Activated CD4-positive, alpha-beta T cell treated with anti-CD3 and anti-CD28 coated beads for 36 hours (primary cell): ENCODE measurements around the gene CYP4V2. TPM values are rescaled to one million over a fixed set of nuclear protein-coding genes. Genes with fewer than 3 reads are reported as not detected.

Source experiments
- ATAC-seq: fragments of 200-7000 bp; cut with Tn5 transposase; one replicate; pipeline ENCODE4 v1.10.0; 2021; ENCODE audit warnings: mild to moderate bottlenecking, moderate library complexity
- CTCF ChIA-PET: fragments of 350-600 bp; sonication (Branson Sonifier 250); formaldehyde crosslinking; loops from one replicate; lab custom pipeline; 2021; ENCODE audit warnings: antibody characterized with exemption; lab: Charles Lee
- POLR2A ChIA-PET: fragments of 350-600 bp; sonication (Branson Sonifier 250); formaldehyde crosslinking; loops from one replicate; lab custom pipeline; 2021; ENCODE audit warnings: antibody characterized with exemption, inconsistent platforms; lab: Charles Lee
- DNase-seq: peaks from one replicate; pipeline ENCODE4 v3.0.0-alpha.2; 2020
- H3K27ac Mint-ChIP-seq: one replicate; pipeline ENCODE4 v1.8.0; 2021; ENCODE audit warnings: mixed read lengths
- H3K27me3 Mint-ChIP-seq: one replicate; pipeline ENCODE4 v1.8.0; 2021; ENCODE audit warnings: mixed read lengths
- H3K36me3 Mint-ChIP-seq: one replicate; pipeline ENCODE4 v1.8.0; 2021; ENCODE audit warnings: low read depth, mixed read lengths
- H3K4me1 Mint-ChIP-seq: one replicate; pipeline ENCODE4 v1.8.0; 2021; ENCODE audit warnings: mixed read lengths
- H3K4me3 Mint-ChIP-seq: one replicate; pipeline ENCODE4 v1.8.0; 2021; ENCODE audit warnings: mild to moderate bottlenecking, moderate library complexity, mixed read lengths
- H3K9me3 Mint-ChIP-seq: one replicate; pipeline ENCODE4 v1.8.0; 2021; ENCODE audit warnings: low read depth, mixed read lengths
- intact Hi-C, 2 experiments: fragments of 100-400 bp; cut with DNase I in 1 of 2; cut with micrococcal nuclease in 1 of 2; formaldehyde crosslinking; loops; one replicate each; pipeline versions ENCODE4 v1.14.2 to v1.15.1; 2022 to 2024; cut with DNase I, micrococcal nuclease
- total RNA-seq, 2 experiments: library from RNA; stranded (reverse); gene quantifications; one replicate each; pipeline ENCODE4 v1.2.3, GENCODE V29; 2021

CYP4V2 gene
- total RNA-seq, 2 experiments from 2014 or later: 4.1 to 4.5 TPM

DNA sequence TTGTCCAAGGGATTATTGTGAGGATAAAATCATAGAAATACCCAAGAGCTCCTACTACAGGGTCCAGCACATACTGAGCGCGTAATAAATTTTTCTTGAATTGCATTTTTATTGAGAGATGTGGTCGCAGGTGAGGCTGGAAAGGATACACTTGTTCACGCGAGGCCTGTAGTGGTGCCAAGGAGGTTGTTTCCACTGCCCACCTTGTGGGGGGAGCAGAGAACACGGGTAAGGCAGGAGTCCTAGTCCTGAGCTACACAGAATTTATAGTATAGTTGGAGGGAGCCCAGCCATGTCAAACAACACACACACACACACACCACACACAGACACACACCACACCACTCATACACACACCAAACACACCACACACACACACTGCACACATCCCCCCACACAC, 31.8 kb upstream of the CYP4V2 start:
- ATAC-seq: no peak
- no peak overlapping the region for H3K27ac Mint-ChIP-seq
- intact Hi-C loops: no loop called here
- CTCF ChIA-PET: no interaction called here
- peaks cover 4% of the 10 kb centered on the region for H3K4me1 Mint-ChIP-seq
- no peak overlapping the region for H3K4me3 Mint-ChIP-seq
- POLR2A ChIA-PET: no interaction called here
- no peaks in the 10 kb centered on the region for H3K9me3 Mint-ChIP-seq
- H3K36me3 Mint-ChIP-seq: no peaks in the 10 kb centered on the region
- no peak for DNase-seq
- peaks cover 4% of the 10 kb centered on the region for H3K27me3 Mint-ChIP-seq

- Mint-ChIP-seq H3K4me1 (peaks cover 4% of the 10 kb centered on the region), H3K27ac (no peak overlapping the region), H3K9me3 (no peaks in the 10 kb centered on the region), H3K4me3 (no peak overlapping the region), H3K36me3 (no peaks in the 10 kb centered on the region), H3K27me3 (peaks cover 3% of the 10 kb centered on the region)
- intact Hi-C loops: no loop called here
- ATAC-seq (peak; percentile 91), DNase-seq (peak; percentile 61)
- POLR2A ChIA-PET: no interaction called here
- CTCF ChIA-PET: interaction anchor here (0.9 to 1.8 kb wide), 3 partner anchors 23 to 88 kb away, joined by 4 to 6 read pairs (median 4); no protein-coding TSS in a partner anchor
Measured at GRCh38 chr4:186161138-186161537, 30.2 kb upstream of the CYP4V2 start.

- H3K9me3 Mint-ChIP-seq: no peaks in the 10 kb centered on the region
- DNase-seq: no peak
- no peaks in the 10 kb centered on the region for H3K36me3 Mint-ChIP-seq
- H3K4me1 Mint-ChIP-seq: no peaks in the 10 kb centered on the region
- intact Hi-C loops: no loop called here
- no peak overlapping the region for H3K4me3 Mint-ChIP-seq
- CTCF ChIA-PET: no interaction called here
- H3K27ac Mint-ChIP-seq: no peak overlapping the region
- no peak for ATAC-seq
- POLR2A ChIA-PET: no interaction called here
- peaks cover 3% of the 10 kb centered on the region for H3K27me3 Mint-ChIP-seq
Measured at GRCh38 chr4:186166852-186167512, 24.4 kb upstream of the CYP4V2 start.

- Mint-ChIP-seq H3K36me3 (no peaks in the 10 kb centered on the region), H3K27me3 (peaks cover 3% of the 10 kb centered on the region), H3K9me3 (no peaks in the 10 kb centered on the region), H3K27ac (no peak overlapping the region), H3K4me3 (no peak overlapping the region), H3K4me1 (no peaks in the 10 kb centered on the region)
- ATAC-seq (no peak), DNase-seq (no peak)
- intact Hi-C loops: no loop called here
- CTCF ChIA-PET: no interaction called here
- POLR2A ChIA-PET: no interaction called here
Measured at GRCh38 chr4:186167605-186168004, 23.8 kb upstream of the CYP4V2 start.

- Mint-ChIP-seq H3K9me3 (no peaks in the 10 kb centered on the region), H3K4me1 (no peaks in the 10 kb centered on the region), H3K27ac (no peak overlapping the region), H3K27me3 (peaks cover 3% of the 10 kb centered on the region), H3K36me3 (no peaks in the 10 kb centered on the region), H3K4me3 (no peak overlapping the region)
- POLR2A ChIA-PET: no interaction called here
- ATAC-seq (no peak), DNase-seq (no peak)
- CTCF ChIA-PET: no interaction called here
- intact Hi-C loops: no loop called here
Measured at GRCh38 chr4:186168750-186169149, 22.6 kb upstream of the CYP4V2 start.

- ATAC-seq: no peak
- peaks cover 3% of the 10 kb centered on the region for H3K27me3 Mint-ChIP-seq
- CTCF ChIA-PET: interaction anchor here (0.7 kb wide), 2 partner anchors 25 to 98 kb away, joined by 3 read pairs; no protein-coding TSS in a partner anchor
- H3K27ac Mint-ChIP-seq: no peak overlapping the region
- no peak for DNase-seq
- no peaks in the 10 kb centered on the region for H3K4me1 Mint-ChIP-seq
- no peak overlapping the region for H3K4me3 Mint-ChIP-seq
- no peaks in the 10 kb centered on the region for H3K36me3 Mint-ChIP-seq
- H3K9me3 Mint-ChIP-seq: no peaks in the 10 kb centered on the region
- POLR2A ChIA-PET: no interaction called here
- intact Hi-C loops: no loop called here
Measured at GRCh38 chr4:186169333-186169944, 21.9 kb upstream of the CYP4V2 start.

DNA sequence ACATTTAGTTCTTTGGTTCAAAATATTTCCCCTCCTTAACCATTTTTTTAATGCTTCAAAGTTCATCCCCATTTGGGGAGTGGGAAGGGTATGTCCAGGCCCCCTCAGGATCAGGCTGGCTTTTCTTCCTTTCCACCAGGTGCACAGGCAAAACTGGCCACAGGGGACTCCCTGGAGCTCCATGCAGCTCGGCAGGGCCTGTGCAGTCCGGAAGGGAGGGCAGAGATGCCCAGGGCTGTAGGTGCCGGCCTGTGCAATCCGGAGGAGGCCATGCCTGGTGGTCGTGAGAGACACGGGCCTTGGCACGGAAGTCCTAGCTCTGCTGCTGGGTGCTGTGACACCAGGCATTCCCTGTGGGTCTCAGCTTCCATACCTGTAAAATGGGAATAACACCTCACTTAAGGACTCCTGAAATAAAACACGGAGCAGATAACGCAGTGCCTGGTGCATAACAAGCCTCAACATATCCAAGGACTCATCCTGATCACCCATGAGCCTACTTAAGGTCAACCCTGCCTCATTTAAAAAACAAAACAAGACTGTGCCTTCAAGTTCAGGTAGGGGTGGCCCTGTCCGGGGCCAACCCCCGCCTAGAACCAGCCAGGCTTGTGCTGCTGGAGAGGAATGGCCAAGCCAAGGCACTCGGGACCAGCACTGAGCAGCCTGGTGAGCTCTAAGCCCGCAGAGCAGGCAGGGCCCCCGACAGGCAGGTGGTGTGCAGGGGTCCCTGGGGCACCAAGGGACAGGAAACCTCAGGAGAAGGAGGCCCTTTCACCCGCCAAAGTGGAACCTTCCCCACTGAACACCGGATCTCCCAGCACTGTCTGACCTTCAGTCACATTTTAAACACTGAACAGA, 21.2 kb upstream of the CYP4V2 start:
- Mint-ChIP-seq H3K27ac (no peak overlapping the region), H3K4me1 (no peaks in the 10 kb centered on the region), H3K36me3 (no peaks in the 10 kb centered on the region), H3K27me3 (no peaks in the 10 kb centered on the region), H3K9me3 (no peaks in the 10 kb centered on the region), H3K4me3 (no peak overlapping the region)
- ChIA-PET CTCF (interaction anchor here (0.7 kb wide), 2 partner anchors 24 to 98 kb away, joined by 3 read pairs; no protein-coding TSS in a partner anchor), POLR2A (no interaction called here)
- DNase-seq: no peak
- intact Hi-C loops: no loop called here
- ATAC-seq: no peak

GRCh38 chr4:186170966-186171365, 20.4 kb upstream of the CYP4V2 start:
- H3K36me3 Mint-ChIP-seq: no peaks in the 10 kb centered on the region
- CTCF ChIA-PET: no interaction called here
- H3K4me3 Mint-ChIP-seq: no peak overlapping the region
- no peaks in the 10 kb centered on the region for H3K4me1 Mint-ChIP-seq
- intact Hi-C loops: no loop called here
- POLR2A ChIA-PET: no interaction called here
- no peak for DNase-seq
- H3K27ac Mint-ChIP-seq: no peak overlapping the region
- H3K9me3 Mint-ChIP-seq: no peaks in the 10 kb centered on the region
- H3K27me3 Mint-ChIP-seq: peaks cover 7% of the 10 kb centered on the region
- no peak for ATAC-seq

DNA sequence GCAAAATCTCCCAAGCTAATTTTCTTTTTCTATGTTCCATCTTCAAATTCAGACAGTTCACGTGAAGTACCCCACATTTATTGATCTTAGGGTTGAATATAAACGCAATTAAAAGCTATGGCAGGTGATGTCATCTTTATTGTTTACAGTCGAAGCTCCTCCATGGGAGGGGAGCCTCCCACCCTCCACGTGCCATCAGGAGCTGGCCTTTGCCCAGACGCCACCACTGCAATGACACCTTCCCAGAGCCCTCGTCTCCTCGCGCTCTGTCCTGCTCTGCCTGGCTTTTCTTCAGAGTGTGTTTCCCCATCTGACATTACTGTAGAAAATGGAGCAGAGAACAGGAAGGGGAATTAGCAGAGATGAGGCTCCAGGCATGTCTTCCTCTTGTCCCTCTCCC, 18.8 kb upstream of the CYP4V2 start:
- Mint-ChIP-seq H3K27ac (no peak overlapping the region), H3K4me1 (no peaks in the 10 kb centered on the region), H3K9me3 (no peaks in the 10 kb centered on the region), H3K4me3 (no peak overlapping the region), H3K36me3 (no peaks in the 10 kb centered on the region), H3K27me3 (peaks cover 14% of the 10 kb centered on the region)
- ATAC-seq (no peak), DNase-seq (no peak)
- POLR2A ChIA-PET: no interaction called here
- intact Hi-C loops: no loop called here
- CTCF ChIA-PET: no interaction called here

- intact Hi-C loops: no loop called here
- peaks cover 7% of the 10 kb centered on the region for H3K27me3 Mint-ChIP-seq
- CTCF ChIA-PET: interaction anchor here (0.8 kb wide), 1 partner anchor 57 kb away, joined by 4 read pairs; no protein-coding TSS in a partner anchor
- H3K36me3 Mint-ChIP-seq: no peaks in the 10 kb centered on the region
- no peak for DNase-seq
- ATAC-seq: no peak
- peaks cover 28% of the 10 kb centered on the region for H3K4me1 Mint-ChIP-seq
- no peak overlapping the region for H3K27ac Mint-ChIP-seq
- no peak overlapping the region for H3K4me3 Mint-ChIP-seq
- H3K9me3 Mint-ChIP-seq: no peaks in the 10 kb centered on the region
- POLR2A ChIA-PET: no interaction called here
Measured at GRCh38 chr4:186188107-186188506, 3.3 kb upstream of the CYP4V2 start.

- no peak for ATAC-seq
- H3K4me1 Mint-ChIP-seq: peaks cover 34% of the 10 kb centered on the region
- peak overlapping the region; percentile 85 for H3K4me3 Mint-ChIP-seq
- CTCF ChIA-PET: interaction anchor here (1.1 to 1.7 kb wide), 2 partner anchors 12 kb away, joined by 3 to 5 read pairs; no protein-coding TSS in a partner anchor
- H3K36me3 Mint-ChIP-seq: no peaks in the 10 kb centered on the region
- no peak for DNase-seq
- no peaks in the 10 kb centered on the region for H3K9me3 Mint-ChIP-seq
- H3K27ac Mint-ChIP-seq: peak overlapping the region; percentile 94
- intact Hi-C loops: loop anchor here (2.0 to 5.0 kb wide), 2 partner anchors 47 to 765 kb away; partner anchors contain the start of gene UFSP2 (in 1 of the 2)
- POLR2A ChIA-PET: no interaction called here
- H3K27me3 Mint-ChIP-seq: peaks cover 3% of the 10 kb centered on the region
Measured at GRCh38 chr4:186189656-186190055, 1.7 kb upstream of the CYP4V2 start.
